Activated CD4-positive, alpha-beta T cell treated with anti-CD3 and anti-CD28 coated beads, Interleukin-10, Interleukin-2, amounts not matched to agents 100 ng/mL and 50 ng/mL, durations not matched to agents 16 hours and 8 hours (primary cell): ENCODE results near the gene VARS1.

ENCODE experiments used
- DNase-seq: peaks from one replicate; pipeline ENCODE4 v3.0.0-alpha.2; 2020

Gene VARS1

GRCh38 chr6:31792761-31793171 is 2.8 kb downstream of the VARS1 start:
- DNase-seq: peak; percentile 49

GRCh38 chr6:31792090-31792374 is 3.5 kb downstream of the VARS1 start:
- no peak for DNase-seq

- DNase-seq: peak; percentile 48
These were observed 4.0 kb downstream of the VARS1 start for GRCh38 chr6:31791324-31792089.

GRCh38 chr6:31785475-31785874 is 10.1 kb downstream of the VARS1 start:
- no peak for DNase-seq

GRCh38 chr6:31784098-31784925 is 11.2 kb downstream of the VARS1 start:
- no peak for DNase-seq

GRCh38 chr6:31782126-31782855 is 13.3 kb downstream of the VARS1 start:
- DNase-seq: no peak

GRCh38 chr6:31781244-31782125 is 14.1 kb downstream of the VARS1 start:
- no peak for DNase-seq

GRCh38 chr6:31780507-31781243 is 14.9 kb downstream of the VARS1 start:
- DNase-seq: no peak

- no peak for DNase-seq
These were observed 15.6 kb downstream of the VARS1 start for GRCh38 chr6:31779908-31780307.

- DNase-seq: no peak
These were observed 16.3 kb downstream of the VARS1 start for GRCh38 chr6:31778999-31779885.

GRCh38 chr6:31778193-31778592 is 17.4 kb downstream of the VARS1 start:
- DNase-seq: no peak

GRCh38 chr6:31777667-31778050 is 17.9 kb downstream of the VARS1 start:
- DNase-seq: no peak

GRCh38 chr6:31776989-31777666 is 18.4 kb downstream of the VARS1 start, which contains the start of gene VWA7:
VWA7 (minus strand) TSS chr6:31777328; CDS start chr6:31776779, 549 bp downstream.
- DNase-seq: peak; percentile 83

- DNase-seq: no peak
These were observed 19.0 kb downstream of the VARS1 start for GRCh38 chr6:31776485-31776988.

GRCh38 chr6:31775633-31776484 is 19.7 kb downstream of the VARS1 start:
- no peak for DNase-seq

- DNase-seq: no peak
These were observed 20.4 kb downstream of the VARS1 start for GRCh38 chr6:31775184-31775583.

GRCh38 chr6:31771992-31772358 is 23.6 kb downstream of the VARS1 start:
- no peak for DNase-seq

GRCh38 chr6:31770860-31771259 is 24.7 kb downstream of the VARS1 start:
- DNase-seq: no peak
